ENCODE measurements around the gene CYB5R2. TPM values are rescaled to one million over a fixed set of nuclear protein-coding genes. Genes with fewer than 3 reads are reported as not detected.
A peak's percentile ranks its signal among the peaks of the same experiment; 100 is the strongest.

The CYB5R2 gene
- polyA plus RNA-seq (ENCODE audit: insufficient read length in 4 of 4), result 10 to 100 TPM; 26.0 to 30.9 (median 29.1) TPM

GRCh38 chr11:7672960-7673723, at the start of gene CYB5R2:
Gene CYB5R2 (minus strand): TSS chr11:7673500. CDS start chr11:7672825, 675 bp downstream.
- peak in 1 of 4 donors; percentile 60 for DNase-seq (ENCODE audit: low read depth in 4 of 4, low spot score in 2 of 4)

GRCh38 chr11:7714786-7715185, 41.5 kb upstream of the CYB5R2 start:
- DNase-seq (ENCODE audit: low read depth in 4 of 4, low spot score in 2 of 4), result no peak

GRCh38 chr11:7706377-7706776, 33.1 kb upstream of the CYB5R2 start, which contains the start of gene OVCH2:
Gene OVCH2 (minus strand): TSS chr11:7706477. CDS start chr11:7706394, 83 bp downstream.
- no peak for DNase-seq (ENCODE audit: low read depth in 4 of 4, low spot score in 2 of 4)

GRCh38 chr11:7703740-7704139, 30.4 kb upstream of the CYB5R2 start:
- DNase-seq (ENCODE audit: low read depth in 4 of 4, low spot score in 2 of 4), result no peak

GRCh38 chr11:7696424-7696823, 23.1 kb upstream of the CYB5R2 start:
- DNase-seq (ENCODE audit: low read depth in 4 of 4, low spot score in 2 of 4), result no peak

GRCh38 chr11:7694235-7694634, 20.9 kb upstream of the CYB5R2 start:
- DNase-seq (ENCODE audit: low read depth in 4 of 4, low spot score in 2 of 4), result no peak

- no peak for DNase-seq (ENCODE audit: low read depth in 4 of 4, low spot score in 2 of 4)
These were observed 19.1 kb upstream of the CYB5R2 start for GRCh38 chr11:7692426-7692825.

GRCh38 chr11:7691759-7692350, 18.6 kb upstream of the CYB5R2 start:
- no peak for DNase-seq (ENCODE audit: low read depth in 4 of 4, low spot score in 2 of 4)

GRCh38 chr11:7690648-7691047, 17.3 kb upstream of the CYB5R2 start:
- DNase-seq (ENCODE audit: low read depth in 4 of 4, low spot score in 2 of 4), result no peak

- DNase-seq (ENCODE audit: low read depth in 4 of 4, low spot score in 2 of 4), result no peak
These were observed 15.9 kb upstream of the CYB5R2 start for GRCh38 chr11:7689239-7689638.

- no peak for DNase-seq (ENCODE audit: low read depth in 4 of 4, low spot score in 2 of 4)
These were observed 15.0 kb upstream of the CYB5R2 start for GRCh38 chr11:7688238-7688826.

- no peak for DNase-seq (ENCODE audit: low read depth in 4 of 4, low spot score in 2 of 4)
These were observed 14.1 kb upstream of the CYB5R2 start for GRCh38 chr11:7687386-7687785.

- no peak for DNase-seq (ENCODE audit: low read depth in 4 of 4, low spot score in 2 of 4)
These were observed 13.5 kb upstream of the CYB5R2 start for GRCh38 chr11:7686761-7687160.

- no peak for DNase-seq (ENCODE audit: low read depth in 4 of 4, low spot score in 2 of 4)
These were observed 10.3 kb upstream of the CYB5R2 start for GRCh38 chr11:7683571-7683970.

- DNase-seq (ENCODE audit: low read depth in 4 of 4, low spot score in 2 of 4), result no peak
These were observed 4.5 kb upstream of the CYB5R2 start for GRCh38 chr11:7677796-7678201.

- no peak for DNase-seq (ENCODE audit: low read depth in 4 of 4, low spot score in 2 of 4)
These were observed 3.8 kb upstream of the CYB5R2 start for GRCh38 chr11:7677071-7677470.

GRCh38 chr11:7675631-7676030, 2.3 kb upstream of the CYB5R2 start:
- no peak for DNase-seq (ENCODE audit: low read depth in 4 of 4, low spot score in 2 of 4)

- peak in 1 of 4 donors; percentile 41 for DNase-seq (ENCODE audit: low read depth in 4 of 4, low spot score in 2 of 4)
These were observed 579 bp upstream of the CYB5R2 start for GRCh38 chr11:7673724-7674434.

- no peak for DNase-seq (ENCODE audit: low read depth in 4 of 4, low spot score in 2 of 4)
These were observed 882 bp downstream of the CYB5R2 start for GRCh38 chr11:7672276-7672959.
